Hematopoietic multipotent progenitor cell treated with erythropoietin and hydrocortisone succinate and interleukin-3 and kit ligand, for 8 days (in vitro differentiated cells): ENCODE data around the gene TAF11L4.
"Not testable (repeated sequence)": the region's sequence is repeated elsewhere in the genome, so short reads cannot be mapped to it uniquely, and the experiment has no call there.

Source experiments
- DNase-seq: peaks from one replicate; pipeline ENCODE4 v3.0.0-alpha.2; 2015

TAF11L4 gene

DNA sequence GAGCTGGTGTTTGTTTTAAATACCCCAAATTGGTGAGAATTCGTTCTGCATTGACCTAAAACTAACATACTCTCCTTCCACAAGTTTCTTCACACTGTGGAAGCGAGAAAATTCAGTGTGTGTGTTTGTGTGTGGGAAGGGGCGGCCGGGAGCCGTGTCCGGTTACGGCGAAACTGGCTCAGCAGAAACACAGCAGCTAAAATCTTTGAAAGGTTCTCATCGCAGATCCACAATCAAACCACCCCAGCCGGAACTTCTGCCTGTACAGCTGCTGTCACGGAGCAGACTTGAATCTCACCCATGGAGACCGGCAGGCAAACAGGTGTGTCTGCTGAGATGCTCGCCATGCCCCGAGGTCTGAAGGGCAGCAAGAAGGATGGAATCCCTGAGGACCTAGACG, at the start of gene TAF11L4:
TAF11L4 (plus strand) TSS at position 301 of the 400 bp plus-strand sequence.
- DNase-seq: not testable (repeated sequence)

DNA sequence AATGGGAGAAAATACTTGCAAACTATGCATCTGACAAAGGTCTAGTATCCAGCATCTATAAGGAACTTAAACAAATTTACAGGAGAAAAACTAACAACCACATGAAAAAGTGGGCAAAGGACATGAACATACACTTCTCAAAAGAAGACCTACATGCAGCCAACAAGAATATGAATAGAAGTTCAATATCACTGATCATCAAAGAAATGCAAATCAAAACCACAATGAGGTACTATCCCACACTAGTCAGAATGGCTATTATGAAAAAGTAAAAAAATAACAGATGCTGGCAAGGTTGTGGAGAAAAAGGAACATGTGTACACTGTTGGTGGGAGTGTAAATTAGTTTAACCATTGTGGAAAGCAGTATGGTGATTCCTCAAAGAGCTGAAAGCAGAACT, 46.5 kb upstream of the TAF11L4 start:
- not testable (repeated sequence) for DNase-seq

DNA sequence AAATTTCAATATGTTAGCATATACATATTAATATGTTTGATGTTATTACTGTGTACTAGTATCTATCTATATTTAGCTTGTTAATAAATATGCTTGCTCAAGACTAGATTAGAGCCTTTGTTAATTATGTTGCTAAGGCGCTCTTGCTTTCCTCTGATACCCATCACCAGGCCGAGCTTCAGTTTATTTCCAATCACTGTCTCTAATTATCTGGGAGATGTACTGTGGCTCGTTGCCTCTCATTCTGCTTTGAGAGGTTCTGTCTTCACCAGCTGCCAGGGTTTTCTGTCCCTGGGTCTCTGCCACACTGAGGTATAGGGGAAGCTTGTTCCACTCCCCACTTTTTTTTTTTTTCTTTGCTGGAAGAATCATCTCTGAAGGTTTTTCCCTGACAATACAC, 44.6 kb upstream of the TAF11L4 start:
- no peak for DNase-seq

DNA sequence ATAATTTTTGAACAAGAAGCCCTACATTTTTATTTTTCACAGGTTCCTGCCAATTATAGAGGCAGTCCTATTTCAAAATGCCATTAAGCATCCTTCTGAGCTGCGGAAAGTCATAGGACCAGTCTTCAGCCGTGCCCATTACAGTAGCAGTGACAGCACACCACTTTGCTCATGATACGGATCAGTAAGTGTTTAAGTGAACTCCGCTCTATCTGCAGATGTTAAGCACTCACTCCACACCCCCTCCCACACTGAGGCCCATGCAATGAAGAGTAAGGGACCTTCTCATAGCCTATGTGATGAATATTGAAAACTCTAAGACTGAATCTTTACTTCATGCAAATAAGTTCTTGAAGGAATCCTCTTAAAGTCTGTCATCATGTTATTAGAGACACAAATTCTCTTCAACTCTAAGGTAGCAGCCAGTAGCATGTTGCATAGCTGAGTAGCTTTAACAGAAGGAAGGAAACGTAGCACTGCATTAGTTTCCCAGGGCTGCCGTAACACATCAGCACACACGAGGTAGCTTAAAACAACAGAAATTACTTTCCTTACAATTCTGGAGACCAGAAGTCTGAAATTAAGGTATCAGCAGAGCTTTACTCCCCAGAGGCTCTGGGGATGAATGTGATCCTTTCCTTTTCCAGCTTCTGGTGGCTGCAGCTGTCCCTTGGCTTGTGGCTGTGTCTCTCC, 43.9 kb upstream of the TAF11L4 start:
- DNase-seq: no peak

DNA sequence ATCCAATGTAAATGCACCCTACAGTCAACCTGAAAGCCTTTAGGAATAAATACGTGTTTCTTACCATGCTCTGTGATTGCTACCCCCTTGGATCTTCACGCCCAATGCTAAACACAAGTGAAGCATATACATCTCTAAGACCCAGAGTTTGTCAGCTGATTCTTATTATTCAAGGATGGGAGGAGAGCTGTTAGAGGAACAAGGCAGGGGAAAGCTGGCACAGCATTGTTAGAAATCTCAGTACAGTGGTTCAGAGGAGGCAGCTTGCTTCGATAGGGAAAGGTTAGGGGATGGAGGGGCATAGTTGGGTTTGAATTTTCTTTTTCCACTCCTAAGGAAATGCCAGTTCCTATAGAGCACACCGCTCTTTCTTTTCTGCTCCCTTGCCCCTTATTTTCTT, 40.2 kb upstream of the TAF11L4 start:
- no peak for DNase-seq

DNA sequence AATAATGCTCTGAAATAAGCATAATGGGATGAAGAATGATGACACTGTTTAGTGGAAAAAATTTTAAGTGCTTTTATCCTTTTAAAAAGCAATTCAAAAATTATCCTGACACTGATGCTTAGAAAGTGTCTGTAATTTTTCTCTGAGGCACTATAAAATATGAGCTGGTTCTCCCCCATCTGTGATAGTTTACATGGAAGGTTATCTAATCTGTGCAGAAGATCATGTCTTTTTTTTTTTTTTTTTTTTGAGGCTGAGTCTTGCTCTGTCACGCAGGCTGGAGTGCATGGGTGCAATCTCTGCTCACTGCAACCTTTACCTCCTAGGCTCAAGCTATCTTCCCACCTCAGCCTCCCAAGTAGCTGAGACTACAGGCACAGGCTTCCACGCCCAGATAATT, 38.8 kb upstream of the TAF11L4 start:
- DNase-seq: no peak

DNA sequence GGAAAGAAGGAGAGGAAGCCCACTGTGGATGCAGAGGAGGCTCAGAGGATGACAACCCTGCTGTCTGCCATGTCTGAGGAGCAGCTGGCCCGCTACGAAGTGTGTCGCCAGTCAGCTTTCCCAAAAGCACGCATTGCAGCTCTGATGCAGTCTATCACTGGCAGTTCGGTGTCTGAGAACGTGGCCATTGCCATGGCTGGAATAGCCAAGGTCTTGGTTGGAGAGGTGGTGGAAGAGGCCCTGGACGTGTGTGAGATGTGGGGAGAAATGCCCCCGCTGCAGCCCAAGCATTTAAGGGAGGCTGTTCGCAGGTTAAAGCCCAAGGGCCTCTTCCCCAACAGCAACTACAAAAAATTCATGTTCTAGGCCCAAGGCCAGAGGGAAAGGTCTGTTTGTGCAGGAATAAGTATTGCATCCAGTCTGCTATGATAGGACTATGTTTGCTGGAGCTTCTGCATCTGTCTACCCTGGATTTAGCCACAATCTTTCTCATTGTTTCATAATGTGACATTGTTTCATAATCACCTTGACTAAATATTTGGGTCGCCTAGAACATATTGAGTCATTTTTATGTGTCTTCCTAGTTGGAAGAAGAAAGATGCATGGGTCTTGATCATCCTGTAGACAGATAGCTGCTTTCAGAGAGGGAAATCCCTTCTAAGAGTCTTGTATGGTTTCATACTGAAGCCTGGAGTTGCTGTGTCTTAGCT, 35.0 kb upstream of the TAF11L4 start:
- not testable (repeated sequence) for DNase-seq

DNA sequence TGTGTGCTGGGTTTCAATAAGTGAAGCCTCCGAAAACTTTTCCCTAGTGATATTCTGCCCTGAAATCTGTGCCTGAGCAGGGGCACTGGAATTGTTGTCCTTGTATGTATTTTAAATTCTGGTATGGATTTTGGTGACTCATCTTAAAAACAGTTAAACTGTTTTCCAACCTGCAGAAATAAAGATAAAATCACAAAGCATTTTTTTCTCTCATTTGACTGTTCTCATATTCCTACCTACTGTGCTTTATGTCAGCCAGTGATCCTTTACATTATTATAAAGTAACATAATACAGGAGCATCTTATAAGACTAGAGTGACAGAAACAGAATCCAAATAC, 34.5 kb upstream of the TAF11L4 start:
- DNase-seq: no peak

DNA sequence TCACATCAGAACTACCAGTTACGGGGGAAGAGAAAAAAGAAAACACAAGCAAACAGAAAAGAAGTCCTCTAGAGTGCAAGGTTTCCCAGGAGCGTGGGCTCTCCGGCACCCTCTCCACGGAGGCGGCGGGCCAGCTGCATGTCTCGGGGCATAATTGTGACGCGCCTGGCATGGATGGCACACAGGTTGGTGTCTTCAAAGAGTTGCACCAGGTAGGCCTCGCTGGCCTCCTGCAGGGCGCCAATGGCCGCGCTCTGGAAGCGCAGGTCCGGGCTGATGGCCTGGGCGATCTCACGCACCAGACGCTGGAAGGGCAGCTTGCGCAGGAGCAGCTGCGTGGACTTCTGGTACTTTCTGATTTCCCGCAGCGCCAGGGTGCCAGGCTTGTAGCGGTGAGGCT, 30.3 kb upstream of the TAF11L4 start:
- not testable (repeated sequence) for DNase-seq

DNA sequence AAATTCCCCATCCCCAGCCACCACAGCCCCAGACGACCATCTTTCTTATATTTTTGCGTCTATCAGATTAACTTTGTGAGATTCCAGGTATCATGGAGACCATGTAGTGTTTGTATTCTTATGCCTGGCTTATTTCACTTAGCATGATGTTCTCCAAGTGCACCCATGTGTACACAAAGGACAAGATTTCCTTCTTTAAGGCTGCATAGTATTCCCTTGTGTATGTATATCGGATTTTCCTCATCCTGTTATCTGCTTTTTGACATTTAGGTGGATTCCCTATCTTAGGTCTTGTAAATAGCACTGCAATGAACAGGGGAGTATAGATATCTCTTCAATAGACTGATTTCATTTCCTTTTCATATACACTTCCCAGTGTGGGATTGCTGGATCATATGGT, 28.8 kb upstream of the TAF11L4 start:
- no peak for DNase-seq

DNA sequence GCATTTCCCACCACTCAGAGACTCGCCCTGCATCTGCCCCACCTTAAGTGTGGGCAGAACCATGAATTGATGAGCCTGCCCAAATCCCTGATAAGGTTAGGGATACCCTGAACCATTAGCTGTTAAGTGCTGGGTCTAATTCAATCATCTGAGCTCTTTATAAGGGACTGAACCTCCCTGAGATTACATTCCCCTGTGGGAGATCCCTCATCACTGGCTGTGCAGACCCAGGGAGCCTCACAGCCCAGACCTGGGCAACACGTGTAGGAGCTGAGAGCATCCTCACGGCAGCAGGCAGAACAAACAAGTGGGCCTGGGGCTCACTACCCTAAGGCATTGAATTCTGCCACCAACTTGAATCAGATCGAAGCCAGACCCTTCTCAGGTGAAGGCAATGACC, 24.2 kb upstream of the TAF11L4 start:
- no peak for DNase-seq

DNA sequence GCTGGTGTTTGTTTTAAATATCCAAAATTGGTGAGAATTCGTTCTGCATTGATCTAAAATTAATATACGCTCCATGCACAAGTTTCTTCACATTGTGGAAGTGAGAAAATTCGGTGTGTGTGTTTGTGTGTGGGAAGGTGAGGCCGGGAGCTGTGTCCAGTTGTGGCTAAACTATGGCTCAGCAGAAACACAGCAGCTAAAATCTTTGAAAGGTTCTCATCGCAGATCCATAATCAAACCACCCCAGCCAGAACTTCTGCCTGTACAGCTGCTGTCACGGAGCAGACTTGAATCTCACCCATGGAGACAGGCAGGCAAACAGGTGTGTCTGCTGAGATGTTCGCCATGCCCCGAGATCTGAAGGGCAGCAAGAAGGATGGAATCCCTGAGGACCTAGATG, 23.7 kb upstream of the TAF11L4 start, which contains the start of gene TAF11L2:
TAF11L2 (plus strand) TSS at position 301 of the 400 bp plus-strand sequence.
- not testable (repeated sequence) for DNase-seq

DNA sequence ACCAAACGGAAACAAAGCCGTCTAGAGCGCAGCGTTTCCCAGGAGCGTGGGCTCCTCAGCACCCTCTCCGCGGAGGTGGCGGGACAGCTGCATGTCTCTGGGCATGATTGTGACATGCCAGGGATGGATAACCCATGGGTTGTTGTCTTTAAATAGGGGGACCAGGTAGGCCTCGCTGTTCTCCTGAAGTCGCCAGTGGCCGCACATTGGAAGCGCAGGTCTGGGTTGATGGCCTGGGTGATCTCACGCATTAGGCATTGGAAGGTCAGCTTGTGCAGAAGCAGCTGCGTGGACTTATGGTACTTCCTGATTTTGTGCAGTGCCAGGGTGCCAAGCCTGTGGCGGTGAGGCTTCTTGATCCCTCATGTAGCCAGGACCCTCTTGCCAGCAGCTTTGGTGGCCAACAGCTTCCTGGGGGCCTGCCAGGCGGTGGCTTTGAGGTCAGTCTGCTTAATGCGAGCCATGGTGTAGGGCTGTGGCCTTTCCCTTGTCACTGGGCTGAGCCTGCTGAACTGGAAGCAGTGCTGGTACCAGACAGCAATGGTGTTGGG, 9.8 kb upstream of the TAF11L4 start:
- no peak for DNase-seq

DNA sequence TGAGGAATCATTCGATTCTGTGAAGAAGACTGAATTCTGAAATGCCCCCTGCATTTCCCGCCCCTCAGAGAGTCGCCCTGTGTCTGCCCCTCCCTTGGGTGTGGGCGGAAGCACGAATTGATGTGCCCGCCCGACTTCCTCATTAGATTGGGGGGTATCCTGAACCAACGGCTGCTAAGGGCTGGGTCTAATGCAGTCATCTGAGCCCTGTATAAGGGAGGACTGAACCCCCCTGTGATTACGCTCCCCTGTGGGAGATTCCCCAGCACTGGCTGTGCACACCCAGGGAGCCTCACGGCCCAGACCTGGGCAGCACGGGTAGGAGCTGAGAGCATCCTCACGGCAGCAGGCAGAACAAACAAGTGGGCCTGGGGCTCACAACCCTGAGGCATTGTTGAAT, 4.1 kb upstream of the TAF11L4 start:
- not testable (repeated sequence) for DNase-seq

DNA sequence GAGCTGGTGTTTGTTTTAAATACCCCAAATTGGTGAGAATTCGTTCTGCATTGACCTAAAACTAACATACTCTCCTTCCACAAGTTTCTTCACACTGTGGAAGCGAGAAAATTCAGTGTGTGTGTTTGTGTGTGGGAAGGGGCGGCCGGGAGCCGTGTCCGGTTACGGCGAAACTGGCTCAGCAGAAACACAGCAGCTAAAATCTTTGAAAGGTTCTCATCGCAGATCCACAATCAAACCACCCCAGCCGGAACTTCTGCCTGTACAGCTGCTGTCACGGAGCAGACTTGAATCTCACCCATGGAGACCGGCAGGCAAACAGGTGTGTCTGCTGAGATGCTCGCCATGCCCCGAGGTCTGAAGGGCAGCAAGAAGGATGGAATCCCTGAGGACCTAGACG, 3.5 kb upstream of the TAF11L4 start, which contains the start of gene TAF11L3:
TAF11L3 (plus strand) TSS at position 301 of the 400 bp plus-strand sequence.
- not testable (repeated sequence) for DNase-seq

DNA sequence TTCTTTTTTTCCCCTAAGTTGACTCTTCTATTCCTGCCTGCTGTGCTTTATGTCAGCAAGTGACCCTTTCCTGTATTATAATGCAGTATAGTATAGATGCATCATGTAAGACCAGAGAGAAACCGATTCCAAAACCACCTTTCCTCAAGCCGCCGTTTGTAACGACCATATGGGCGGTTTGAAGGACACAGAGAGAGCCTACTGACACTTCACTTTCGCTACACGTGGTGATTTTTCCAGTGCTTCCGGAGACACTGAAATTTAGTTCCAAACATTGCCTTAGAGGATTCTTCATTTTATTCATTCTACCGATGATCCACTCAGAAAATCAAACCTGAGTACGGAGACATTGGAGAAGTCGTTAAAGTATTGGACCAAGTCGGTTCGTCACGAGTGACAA, 2.1 kb upstream of the TAF11L4 start:
- DNase-seq: not testable (repeated sequence)

DNA sequence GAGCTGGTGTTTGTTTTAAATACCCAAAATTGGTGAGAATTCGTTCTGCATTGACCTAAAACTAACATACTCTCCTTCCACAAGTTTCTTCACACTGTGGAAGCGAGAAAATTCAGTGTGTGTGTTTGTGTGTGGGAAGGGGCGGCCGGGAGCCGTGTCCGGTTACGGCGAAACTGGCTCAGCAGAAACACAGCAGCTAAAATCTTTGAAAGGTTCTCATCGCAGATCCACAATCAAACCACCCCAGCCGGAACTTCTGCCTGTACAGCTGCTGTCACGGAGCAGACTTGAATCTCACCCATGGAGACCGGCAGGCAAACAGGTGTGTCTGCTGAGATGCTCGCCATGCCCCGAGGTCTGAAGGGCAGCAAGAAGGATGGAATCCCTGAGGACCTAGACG, 3.3 kb downstream of the TAF11L4 start, which contains the start of gene TAF11L5:
TAF11L5 (plus strand) TSS at position 301 of the 400 bp plus-strand sequence.
- not testable (repeated sequence) for DNase-seq

DNA sequence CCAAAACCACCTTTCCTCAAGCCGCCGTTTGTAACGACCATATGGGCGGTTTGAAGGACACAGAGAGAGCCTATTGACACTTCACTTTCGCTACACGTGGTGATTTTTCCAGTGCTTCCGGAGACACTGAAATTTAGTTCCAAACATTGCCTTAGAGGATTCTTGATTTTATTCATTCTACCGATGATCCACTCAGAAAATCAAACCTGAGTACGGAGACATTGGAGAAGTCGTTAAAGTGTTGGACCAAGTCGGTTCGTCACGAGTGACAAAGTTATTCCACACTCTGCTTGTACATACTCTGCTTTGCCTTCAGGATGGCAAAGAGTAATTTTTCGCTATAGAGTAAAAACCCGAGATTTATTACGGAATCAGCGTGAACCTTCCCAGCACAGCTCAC, 4.9 kb downstream of the TAF11L4 start:
- DNase-seq: not testable (repeated sequence)

DNA sequence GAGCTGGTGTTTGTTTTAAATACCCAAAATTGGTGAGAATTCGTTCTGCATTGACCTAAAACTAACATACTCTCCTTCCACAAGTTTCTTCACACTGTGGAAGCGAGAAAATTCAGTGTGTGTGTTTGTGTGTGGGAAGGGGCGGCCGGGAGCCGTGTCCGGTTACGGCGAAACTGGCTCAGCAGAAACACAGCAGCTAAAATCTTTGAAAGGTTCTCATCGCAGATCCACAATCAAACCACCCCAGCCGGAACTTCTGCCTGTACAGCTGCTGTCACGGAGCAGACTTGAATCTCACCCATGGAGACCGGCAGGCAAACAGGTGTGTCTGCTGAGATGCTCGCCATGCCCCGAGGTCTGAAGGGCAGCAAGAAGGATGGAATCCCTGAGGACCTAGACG, 6.8 kb downstream of the TAF11L4 start, which contains the start of gene TAF11L6:
TAF11L6 (plus strand) TSS at position 301 of the 400 bp plus-strand sequence.
- not testable (repeated sequence) for DNase-seq
